GM20431 (cell line): ENCODE measurements around the gene APBB2.

ENCODE experiments used
- in situ Hi-C: fragments of 300-500 bp; cut with MseI, MboI; formaldehyde crosslinking; loops from one replicate; pipeline ENCODE4 v1.15.0; 2020; ENCODE audit warnings: low sequenced_read_pairs; ENCODE audit not compliant: unreplicated experiment

Gene APBB2

GRCh38 chr4:41214136-41214824 is at the start of gene APBB2:
Gene APBB2 (minus strand): TSS chr4:41214542. CDS start chr4:41033254, 181,288 bp downstream.
- in situ Hi-C loops: loop anchor here (10.0 kb wide), 1 partner anchor 229 kb away; no protein-coding TSS in a partner anchor

DNA sequence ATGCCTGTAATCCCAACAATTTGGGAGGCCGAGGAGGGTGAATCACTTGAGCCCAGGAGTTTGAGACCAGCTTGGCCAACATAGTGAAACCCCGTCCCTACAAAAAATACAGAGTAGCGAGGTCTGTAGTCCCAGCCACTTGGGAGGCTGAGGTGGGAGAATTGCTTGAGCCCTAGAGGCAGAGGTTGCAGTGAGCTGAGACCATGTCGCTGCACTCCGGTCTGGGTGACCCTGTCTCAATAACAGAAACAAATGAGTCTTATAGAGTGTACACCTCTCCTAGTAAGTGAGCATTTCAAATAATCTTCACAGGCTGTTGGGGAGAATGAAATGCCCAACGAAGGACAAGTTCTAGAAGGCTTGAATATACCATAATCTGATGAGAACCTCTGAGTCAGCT is 47.9 kb upstream of the APBB2 start:
- in situ Hi-C loops: no loop called here

GRCh38 chr4:41260116-41260733 is 45.9 kb upstream of the APBB2 start:
- in situ Hi-C loops: no loop called here

- in situ Hi-C loops: no loop called here
These were observed 44.4 kb upstream of the APBB2 start for GRCh38 chr4:41258783-41259182.

DNA sequence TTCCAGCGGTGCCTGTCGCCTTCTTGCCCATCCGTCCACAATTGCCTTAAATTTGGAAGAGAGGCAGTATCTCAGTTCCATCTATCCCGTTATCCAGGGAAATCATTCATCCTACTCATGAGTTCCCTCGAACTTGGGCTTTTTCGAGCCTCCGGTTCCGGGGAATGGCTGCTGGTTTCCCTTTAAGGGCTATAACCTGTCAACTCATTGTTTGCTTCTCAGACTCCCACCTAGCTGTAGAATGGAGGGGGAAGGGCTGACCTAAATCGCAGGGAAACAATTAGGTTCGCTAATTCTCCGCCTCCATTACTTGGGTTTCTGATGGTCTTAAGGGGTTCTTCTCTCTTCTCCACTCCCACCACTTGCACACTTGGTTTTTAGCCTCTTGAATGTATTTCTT is 43.6 kb upstream of the APBB2 start:
- in situ Hi-C loops: no loop called here

GRCh38 chr4:41257257-41257901 is 43.0 kb upstream of the APBB2 start:
- in situ Hi-C loops: no loop called here

GRCh38 chr4:41256740-41257256 is 42.5 kb upstream of the APBB2 start, which contains the start of gene UCHL1:
Gene UCHL1 (plus strand): TSS chr4:41256928. CDS start chr4:41256977, 49 bp downstream.
- in situ Hi-C loops: no loop called here

DNA sequence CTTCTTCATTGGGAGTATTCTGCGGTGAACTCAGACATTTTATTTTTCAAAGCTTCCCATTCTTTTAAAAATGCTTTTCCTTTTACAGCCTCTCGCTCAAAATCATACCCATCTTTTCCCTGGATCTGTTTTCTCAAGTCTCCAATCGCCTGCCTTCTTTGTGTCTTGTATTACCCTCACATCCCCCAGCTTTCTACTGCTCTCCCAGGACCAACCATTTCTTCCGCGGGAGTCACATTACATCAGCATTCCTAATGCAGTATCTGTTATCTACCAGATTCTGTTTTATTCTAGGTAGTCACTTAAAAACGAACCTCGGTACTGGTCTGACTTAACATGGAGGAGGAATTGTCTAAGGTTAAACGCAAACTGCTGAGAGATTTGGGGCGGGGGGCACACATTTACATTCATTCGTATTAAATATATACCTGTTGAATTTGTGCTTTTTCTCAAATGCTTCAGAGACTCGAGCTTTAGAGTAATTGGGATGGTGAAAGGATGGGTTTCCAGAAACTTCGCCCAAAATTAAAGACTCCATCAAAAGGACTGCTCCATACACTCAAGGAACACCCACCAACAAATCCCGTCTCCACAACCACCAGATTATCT is 41.9 kb upstream of the APBB2 start:
- in situ Hi-C loops: no loop called here

GRCh38 chr4:41245983-41246382 is 31.6 kb upstream of the APBB2 start:
- in situ Hi-C loops: no loop called here

DNA sequence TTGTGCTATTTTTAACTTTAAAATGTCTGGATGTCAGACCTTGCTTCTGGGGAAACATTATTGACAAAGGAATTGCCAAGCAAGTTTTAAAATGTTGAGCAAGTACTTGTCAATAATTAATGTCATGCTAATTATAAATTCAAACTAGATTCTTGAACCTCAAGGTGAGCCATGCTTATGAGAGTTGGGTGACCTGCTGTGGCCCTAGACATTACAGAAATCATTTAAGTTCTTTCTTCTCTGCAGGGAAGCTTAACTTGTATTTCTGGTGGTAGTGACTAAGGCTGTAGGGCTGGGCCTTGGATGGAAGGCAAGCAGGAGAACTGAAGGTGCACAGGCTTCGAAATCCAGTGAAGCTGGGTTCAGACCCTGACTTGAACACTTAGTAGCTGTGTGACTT is 27.6 kb upstream of the APBB2 start:
- in situ Hi-C loops: no loop called here

- in situ Hi-C loops: no loop called here
These were observed 22.2 kb upstream of the APBB2 start for GRCh38 chr4:41236508-41236907.

DNA sequence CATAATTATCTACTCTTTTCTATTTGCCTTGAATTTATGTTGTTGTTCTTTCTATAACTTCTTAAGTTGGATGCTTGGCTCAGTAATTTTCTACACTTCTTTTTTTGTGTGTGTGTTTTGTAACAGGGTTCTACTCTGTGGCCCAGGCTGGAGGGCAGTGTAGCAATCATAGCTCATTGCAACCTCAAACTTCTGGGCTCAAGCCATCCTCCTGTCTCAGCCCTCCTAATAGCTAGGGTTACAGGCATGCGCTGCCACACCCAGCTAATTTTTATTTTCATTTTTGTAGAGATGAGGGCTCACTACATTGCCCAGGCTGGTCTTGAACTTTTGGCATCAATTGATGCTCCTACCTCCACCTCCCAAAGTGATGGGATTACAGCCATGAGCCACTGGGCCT is 21.7 kb upstream of the APBB2 start:
- in situ Hi-C loops: no loop called here

GRCh38 chr4:41232856-41233255 is 18.5 kb upstream of the APBB2 start:
- in situ Hi-C loops: no loop called here

DNA sequence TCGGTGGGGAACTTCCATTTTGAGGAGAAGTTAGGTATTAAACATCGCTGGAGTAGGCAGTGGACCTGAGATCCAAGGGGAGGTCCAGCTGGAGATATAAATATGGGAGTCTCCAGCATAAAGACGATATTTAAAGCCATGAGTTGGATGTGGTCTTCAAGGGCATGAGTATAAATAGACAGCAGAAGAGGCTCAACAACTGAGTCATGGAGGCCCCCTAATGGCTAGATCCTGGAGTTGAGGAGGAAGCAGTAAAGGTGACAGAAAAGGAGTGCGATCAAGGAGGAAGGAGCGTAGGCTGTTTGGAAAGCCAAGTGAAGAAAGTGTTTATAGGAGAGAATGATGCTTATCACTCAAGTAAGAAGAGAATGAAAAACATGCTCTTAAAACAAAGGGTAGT is 18.1 kb upstream of the APBB2 start:
- in situ Hi-C loops: no loop called here

GRCh38 chr4:41227902-41228301 is 13.6 kb upstream of the APBB2 start:
- in situ Hi-C loops: no loop called here

- in situ Hi-C loops: no loop called here
These were observed 7.7 kb upstream of the APBB2 start for GRCh38 chr4:41221850-41222645.

DNA sequence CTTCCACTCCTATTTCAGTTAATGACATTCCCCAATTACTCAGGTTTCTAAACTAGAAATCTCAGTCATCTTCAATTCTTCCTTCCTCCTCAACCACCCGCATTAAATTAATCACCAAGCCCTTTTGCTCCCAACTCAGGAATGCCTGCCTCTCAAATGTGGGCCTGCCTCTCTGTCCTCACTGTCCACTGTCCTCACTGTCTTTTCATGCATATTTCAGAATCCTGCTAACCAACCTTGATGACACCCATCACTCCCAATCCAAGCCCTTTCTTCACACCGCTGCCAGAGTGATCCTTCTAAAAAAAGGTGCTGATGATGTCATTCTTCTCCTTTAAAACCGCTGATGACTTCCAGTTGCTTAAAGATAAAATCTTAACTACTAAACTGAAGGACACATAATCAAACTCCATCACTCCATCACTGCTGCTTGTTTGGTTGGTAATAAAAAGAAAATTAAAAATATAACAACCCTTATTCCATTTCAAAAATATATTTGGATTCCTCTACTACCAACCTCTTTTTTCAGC is 5.1 kb upstream of the APBB2 start:
- in situ Hi-C loops: loop anchor here (10.0 kb wide), 1 partner anchor 235 kb away; no protein-coding TSS in a partner anchor

- in situ Hi-C loops: loop anchor here (10.0 kb wide), 1 partner anchor 234 kb away; no protein-coding TSS in a partner anchor
These were observed 4.4 kb upstream of the APBB2 start for GRCh38 chr4:41218703-41219102.

DNA sequence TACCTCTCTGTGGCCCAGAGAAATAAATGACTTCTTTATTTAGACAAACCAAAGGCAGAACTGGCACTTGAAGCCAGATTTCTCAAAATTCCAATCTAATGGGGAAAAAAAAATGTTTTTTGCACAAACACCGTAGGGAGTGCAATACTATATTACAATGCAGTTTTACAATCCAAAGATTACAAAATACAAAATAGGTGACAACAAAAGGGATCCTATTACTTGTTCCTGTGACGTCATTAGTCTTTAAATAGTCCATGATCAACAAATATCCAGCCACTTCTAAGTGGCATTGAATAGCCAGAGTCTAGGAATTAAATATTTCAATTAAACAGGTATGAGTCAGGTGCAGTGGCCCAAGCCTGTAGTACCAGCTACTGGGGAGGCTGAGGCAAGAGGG is 3.0 kb upstream of the APBB2 start:
- in situ Hi-C loops: loop anchor here (10.0 kb wide), 1 partner anchor 233 kb away; no protein-coding TSS in a partner anchor
